B cell (primary cell): ENCODE results near the gene SIPA1L2.

Experiments used
- CTCF ChIP-seq: fragments of 200-600 bp; IDR thresholded peaks from one replicate; pipeline ENCODE4 v1.8.0; 2022; ENCODE audit warnings: antibody characterized with exemption, mild to moderate bottlenecking
- EZH2 ChIP-seq: IDR thresholded peaks from 2 replicates; pipeline ENCODE4 v1.6.1; 2012; ENCODE audit warnings: borderline replicate concordance, low read depth, mild to moderate bottlenecking, moderate library complexity, low read length; ENCODE audit not compliant: insufficient read depth, poor library complexity, severe bottlenecking

DNA sequence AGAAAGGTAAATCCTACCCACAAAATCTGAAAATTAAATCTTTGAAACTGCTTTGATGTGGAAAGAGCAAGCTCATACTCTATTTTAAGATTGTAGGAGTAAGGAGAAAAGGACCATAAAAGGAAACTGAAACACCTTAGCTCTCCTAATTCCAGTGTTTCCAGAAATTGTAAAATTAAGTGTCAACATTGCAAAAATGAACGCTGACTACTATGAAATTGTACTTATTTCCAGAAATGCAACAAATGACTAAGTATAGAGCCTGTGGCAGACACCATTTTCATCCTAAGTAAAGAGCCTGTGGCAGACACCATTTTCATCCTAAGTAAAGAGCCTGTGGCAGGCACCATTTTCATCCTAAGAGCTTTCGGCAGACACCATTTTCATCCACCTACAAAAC, 6.9 kb upstream of the SIPA1L2 start:
- TF ChIP-seq CTCF (no peak), EZH2 (no peak)
